Activated CD8-positive, alpha-beta T cell treated with anti-CD3 and anti-CD28 coated beads for 36 hours (primary cell): Measurements from ENCODE around the gene GAS2. TPM values are rescaled to one million over a fixed set of nuclear protein-coding genes. Genes with fewer than 3 reads are reported as not detected.

ENCODE experiments used
- ATAC-seq: fragments of 200-7000 bp; cut with Tn5 transposase; one replicate; pipeline ENCODE4 v1.10.0; 2021; ENCODE audit warnings: mild to moderate bottlenecking, moderate library complexity
- CTCF ChIA-PET: fragments of 350-600 bp; sonication (Branson Sonifier 250); formaldehyde crosslinking; loops from one replicate; lab custom pipeline; 2021; ENCODE audit warnings: antibody characterized with exemption; lab: Charles Lee
- POLR2A ChIA-PET: fragments of 350-600 bp; sonication (Branson Sonifier 250); formaldehyde crosslinking; loops from one replicate; lab custom pipeline; 2021; ENCODE audit warnings: antibody characterized with exemption; lab: Charles Lee
- DNase-seq: peaks from one replicate; pipeline ENCODE4 v3.0.0-alpha.2; 2020
- H3K27ac Mint-ChIP-seq: one replicate; pipeline ENCODE4 v1.8.0; 2021; ENCODE audit warnings: mild to moderate bottlenecking, mixed read lengths
- H3K27me3 Mint-ChIP-seq: one replicate; pipeline ENCODE4 v1.8.0; 2021; ENCODE audit warnings: mixed read lengths
- H3K36me3 Mint-ChIP-seq: one replicate; pipeline ENCODE4 v1.8.0; 2021; ENCODE audit warnings: low read depth, mixed read lengths
- H3K4me1 Mint-ChIP-seq: one replicate; pipeline ENCODE4 v1.8.0; 2021; ENCODE audit warnings: low read depth, mixed read lengths
- H3K4me3 Mint-ChIP-seq: one replicate; pipeline ENCODE4 v1.8.0; 2021; ENCODE audit warnings: mild to moderate bottlenecking, moderate library complexity, mixed read lengths
- H3K9me3 Mint-ChIP-seq: one replicate; pipeline ENCODE4 v1.8.0; 2021; ENCODE audit warnings: mixed read lengths
- intact Hi-C: fragments of 100-400 bp; cut with micrococcal nuclease; formaldehyde crosslinking; loops from one replicate; pipeline ENCODE4 v1.10.0; 2022
- total RNA-seq, 2 experiments: library from RNA; stranded (reverse); gene quantifications; one replicate each; pipeline ENCODE4 v1.2.3, GENCODE V29; 2021
- TF ChIP-seq, protein P1 (sequence below): fragments of 200-600 bp; IDR thresholded peaks from one replicate; pipeline ENCODE4 v1.8.0; 2022; ENCODE audit warnings: antibody characterized with exemption, mild to moderate bottlenecking

Gene GAS2
- total RNA-seq, 2 experiments from 2014 or later: 0.99 to 2.6 TPM

DNA sequence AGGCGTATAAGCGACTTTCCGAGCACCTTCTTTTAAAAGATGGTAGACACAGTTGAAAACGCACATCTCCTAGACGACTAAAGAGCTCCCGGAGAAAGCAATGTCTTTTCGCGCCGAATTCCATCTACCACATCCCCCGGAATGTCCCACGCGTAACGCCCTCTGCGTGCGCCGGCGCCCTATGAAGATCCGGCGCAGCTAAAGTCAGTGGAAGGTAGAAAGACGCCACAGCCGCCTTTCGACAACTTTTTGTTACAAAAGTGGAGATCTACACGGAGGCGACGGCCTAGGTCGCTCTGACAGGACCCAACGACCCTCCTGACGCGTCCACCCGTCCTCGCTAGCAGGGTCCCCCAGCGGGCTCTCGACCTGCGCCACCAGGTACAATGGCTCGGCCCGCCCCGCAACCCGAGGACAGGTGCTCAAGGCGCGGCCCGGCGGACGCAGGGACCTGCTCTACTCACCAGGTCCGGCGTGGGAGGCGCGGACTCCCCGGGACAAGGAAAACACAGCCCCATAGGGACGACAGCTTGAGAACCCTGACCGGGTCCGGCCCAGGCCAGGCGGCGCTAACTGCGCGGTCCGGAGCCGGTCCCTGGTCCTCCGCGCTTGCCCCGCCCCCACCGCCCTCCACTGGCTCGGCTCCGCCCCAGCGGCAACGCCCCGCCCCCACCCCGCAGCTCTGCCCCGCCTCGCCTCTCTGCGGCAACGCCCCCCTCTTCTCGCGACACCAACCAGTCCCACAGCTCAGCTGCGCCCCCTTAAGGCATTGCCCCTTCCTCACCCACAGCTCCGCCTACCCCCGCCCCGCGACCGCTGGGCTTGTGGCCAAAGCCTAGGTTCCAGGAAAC is 163.0 kb downstream of the GAS2 start, which contains the start of gene SVIP:
SVIP (minus strand) TSS at position 571 of the 851 bp plus-strand sequence; CDS start at position 518, 53 bp downstream.
- peaks cover 13% of the 10 kb centered on the region for H3K36me3 Mint-ChIP-seq
- H3K4me3 Mint-ChIP-seq: peak within 1 kb of the TSS; percentile 87
- no peaks in the 10 kb centered on the region for H3K27me3 Mint-ChIP-seq
- no peaks in the 10 kb centered on the region for H3K9me3 Mint-ChIP-seq
- ChIA-PET CTCF (interaction anchor here (1.0 to 2.8 kb wide), 12 partner anchors 8 to 158 kb away, joined by 3 to 14 read pairs (median 4); no protein-coding TSS in a partner anchor), POLR2A (interaction anchor here (0.7 to 2.0 kb wide), 4 partner anchors 16 to 205 kb away, joined by 3 to 11 read pairs (median 3); partner anchors contain the start of gene FANCF)
- ATAC-seq: peak; percentile 95
- peak; percentile 95 for DNase-seq
- H3K4me1 Mint-ChIP-seq: peaks cover 15% of the 10 kb centered on the region
- TF ChIP-seq, protein P1, sequence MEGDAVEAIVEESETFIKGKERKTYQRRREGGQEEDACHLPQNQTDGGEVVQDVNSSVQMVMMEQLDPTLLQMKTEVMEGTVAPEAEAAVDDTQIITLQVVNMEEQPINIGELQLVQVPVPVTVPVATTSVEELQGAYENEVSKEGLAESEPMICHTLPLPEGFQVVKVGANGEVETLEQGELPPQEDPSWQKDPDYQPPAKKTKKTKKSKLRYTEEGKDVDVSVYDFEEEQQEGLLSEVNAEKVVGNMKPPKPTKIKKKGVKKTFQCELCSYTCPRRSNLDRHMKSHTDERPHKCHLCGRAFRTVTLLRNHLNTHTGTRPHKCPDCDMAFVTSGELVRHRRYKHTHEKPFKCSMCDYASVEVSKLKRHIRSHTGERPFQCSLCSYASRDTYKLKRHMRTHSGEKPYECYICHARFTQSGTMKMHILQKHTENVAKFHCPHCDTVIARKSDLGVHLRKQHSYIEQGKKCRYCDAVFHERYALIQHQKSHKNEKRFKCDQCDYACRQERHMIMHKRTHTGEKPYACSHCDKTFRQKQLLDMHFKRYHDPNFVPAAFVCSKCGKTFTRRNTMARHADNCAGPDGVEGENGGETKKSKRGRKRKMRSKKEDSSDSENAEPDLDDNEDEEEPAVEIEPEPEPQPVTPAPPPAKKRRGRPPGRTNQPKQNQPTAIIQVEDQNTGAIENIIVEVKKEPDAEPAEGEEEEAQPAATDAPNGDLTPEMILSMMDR: peak; percentile 29
- intact Hi-C loops: no loop called here
- H3K27ac Mint-ChIP-seq: peak within 1 kb of the TSS; percentile 92

GRCh38 chr11:22830082-22830414 is 163.6 kb downstream of the GAS2 start:
- Mint-ChIP-seq H3K4me3 (peak overlapping the region; percentile 87), H3K9me3 (no peaks in the 10 kb centered on the region), H3K36me3 (peaks cover 7% of the 10 kb centered on the region), H3K27me3 (no peaks in the 10 kb centered on the region), H3K4me1 (peaks cover 15% of the 10 kb centered on the region), H3K27ac (no peak overlapping the region)
- ChIA-PET CTCF (interaction anchor here (1.2 to 2.8 kb wide), 10 partner anchors 8 to 86 kb away, joined by 3 to 14 read pairs (median 4); no protein-coding TSS in a partner anchor), POLR2A (interaction anchor here (2.0 kb wide), 1 partner anchor 205 kb away, joined by 11 read pairs; the partner anchor contains the start of gene FANCF)
- TF ChIP-seq, protein P1: no peak
- intact Hi-C loops: no loop called here
- ATAC-seq: no peak
- no peak for DNase-seq

- ATAC-seq (no peak), DNase-seq (peak; percentile 29)
- CTCF ChIA-PET: interaction anchor here (1.3 kb wide), 1 partner anchor 43 kb away, joined by 3 read pairs; no protein-coding TSS in a partner anchor
- no peaks in the 10 kb centered on the region for H3K36me3 Mint-ChIP-seq
- intact Hi-C loops: no loop called here
- H3K27me3 Mint-ChIP-seq: no peaks in the 10 kb centered on the region
- TF ChIP-seq, protein P1: no peak
- H3K27ac Mint-ChIP-seq: no peak overlapping the region
- POLR2A ChIA-PET: no interaction called here
- peaks cover 12% of the 10 kb centered on the region for H3K4me1 Mint-ChIP-seq
- no peak overlapping the region for H3K4me3 Mint-ChIP-seq
- H3K9me3 Mint-ChIP-seq: no peaks in the 10 kb centered on the region
Observed at GRCh38 chr11:22832315-22833015, 166.1 kb downstream of the GAS2 start.

- H3K4me1 Mint-ChIP-seq: no peaks in the 10 kb centered on the region
- H3K27ac Mint-ChIP-seq: no peak overlapping the region
- ChIA-PET CTCF (no interaction called here), POLR2A (no interaction called here)
- H3K27me3 Mint-ChIP-seq: no peaks in the 10 kb centered on the region
- intact Hi-C loops: no loop called here
- no peak overlapping the region for H3K4me3 Mint-ChIP-seq
- H3K9me3 Mint-ChIP-seq: no peaks in the 10 kb centered on the region
- ATAC-seq: no peak
- no peak for DNase-seq
- peaks cover 3% of the 10 kb centered on the region for H3K36me3 Mint-ChIP-seq
- TF ChIP-seq, protein P1: no peak
Observed at GRCh38 chr11:22846726-22847125, 180.3 kb downstream of the GAS2 start.
